PC-3 (cell line): ENCODE data around the gene PADI2. TPM values are rescaled to one million over a fixed set of nuclear protein-coding genes. Genes with fewer than 3 reads are reported as not detected.

ENCODE experiments used
- ATAC-seq: fragments of 200-7000 bp; cut with Tn5 transposase; 2 replicates; pipeline ENCODE4 v1.9.1; 2020; ENCODE audit warnings: mild to moderate bottlenecking, moderate library complexity
- BruUV-seq: library from RNA; stranded (reverse); fragments of 400-500 nt; replicated peaks from 2 replicates; lab custom pipeline; 2021; lab: Mats Ljungman, UMichigan
- CTCF ChIA-PET: fragments of 300-600 bp; sonication (Branson Sonifier 250); formaldehyde crosslinking; loops from one replicate; lab custom pipeline; 2022; ENCODE audit warnings: antibody characterized with exemption; lab: Charles Lee
- POLR2A ChIA-PET: fragments of 300-600 bp; sonication (Branson Sonifier 250); formaldehyde crosslinking; loops from one replicate; lab custom pipeline; 2022; ENCODE audit warnings: antibody characterized with exemption; ENCODE audit not compliant: unreplicated experiment; lab: Charles Lee
- DNase-seq: peaks from one replicate; pipeline ENCODE4 v3.0.0-alpha.2; 2015
- H2AFZ ChIP-seq: fragments of 300-600 bp; sonication (generic); 2 replicates; pipeline ENCODE4 v1.6.0; 2016; ENCODE audit warnings: antibody characterized with exemption, low read length
- H3F3A ChIP-seq: fragments of 300-600 bp; sonication (generic); one replicate; pipeline ENCODE4 v1.6.0; 2017; ENCODE audit warnings: antibody characterized with exemption, low read length, control low read depth, mild to moderate bottlenecking; ENCODE audit not compliant: unreplicated experiment
- H3K27ac ChIP-seq: fragments of 300-600 bp; sonication (generic); 2 replicates; pipeline ENCODE4 v1.5.1; 2016; ENCODE audit warnings: mild to moderate bottlenecking, low read length
- H3K27me3 ChIP-seq: fragments of 300-600 bp; sonication (generic); 2 replicates; pipeline ENCODE4 v1.6.1; 2016; ENCODE audit warnings: low read length, mixed read lengths
- H3K36me3 ChIP-seq: fragments of 300-600 bp; sonication (generic); 2 replicates; pipeline ENCODE4 v1.6.1; 2016; ENCODE audit warnings: low read depth, mixed run types, low read length, mixed read lengths
- H3K4me1 ChIP-seq: fragments of 300-600 bp; sonication (generic); 2 replicates; pipeline ENCODE4 v1.5.1; 2016; ENCODE audit warnings: low read length; ENCODE audit not compliant: insufficient read depth
- H3K4me2 ChIP-seq: fragments of 300-600 bp; sonication (generic); 2 replicates; pipeline ENCODE4 v1.6.0; 2016; ENCODE audit warnings: low read length
- H3K4me3 ChIP-seq: fragments of 300-600 bp; sonication (generic); 2 replicates; pipeline ENCODE4 v1.5.1; 2016; ENCODE audit warnings: mild to moderate bottlenecking, low read length, mixed read lengths
- H3K79me2 ChIP-seq: fragments of 300-600 bp; sonication (generic); 2 replicates; pipeline ENCODE4 v1.6.1; 2017; ENCODE audit warnings: low read length, mixed read lengths
- H3K9ac ChIP-seq: fragments of 300-600 bp; sonication (generic); 2 replicates; pipeline ENCODE4 v1.6.0; 2016; ENCODE audit warnings: mild to moderate bottlenecking, low read length
- H3K9me2 ChIP-seq: fragments of 300-600 bp; sonication (generic); replicated peaks from 2 replicates; pipeline ENCODE4 v1.6.1; 2016; ENCODE audit warnings: mixed run types, low read length, mixed read lengths
- H3K9me3 ChIP-seq: fragments of 300-600 bp; sonication (generic); 2 replicates; pipeline ENCODE4 v1.6.1; 2016; ENCODE audit warnings: low read length, mixed read lengths
- H4K20me1 ChIP-seq: fragments of 300-600 bp; sonication (generic); 2 replicates; pipeline ENCODE4 v1.6.1; 2016; ENCODE audit warnings: low read length, mixed read lengths
- CTCF ChIP-seq: fragments of 300-600 bp; sonication (generic); conservative IDR thresholded peaks from 2 replicates; pipeline ENCODE4 v1.5.1; 2017; ENCODE audit warnings: antibody characterized with exemption, low read depth, mild to moderate bottlenecking, low read length
- EZH2 ChIP-seq: fragments of 300-600 bp; sonication (generic); IDR thresholded peaks from one replicate; pipeline ENCODE4 v1.6.1; 2017; ENCODE audit warnings: antibody characterized with exemption, mild to moderate bottlenecking, low read length; ENCODE audit not compliant: unreplicated experiment
- EZH2phosphoT487 ChIP-seq: fragments of 300-600 bp; sonication (generic); IDR thresholded peaks from 2 replicates; pipeline ENCODE4 v1.6.1; 2018; ENCODE audit warnings: mild to moderate bottlenecking, antibody characterized with exemption, low read length, borderline replicate concordance
- intact Hi-C: fragments of 100-400 bp; cut with micrococcal nuclease; formaldehyde crosslinking; loops from 2 replicates; pipeline ENCODE4 v1.9.0; 2023
- total RNA-seq: library from RNA; depleted of rRNA; stranded (reverse); fragments of >200 nt; gene quantifications from 2 replicates; pipeline ENCODE4 v1.2.3, GENCODE V29; 2014

Gene PADI2
- total RNA-seq, 1 experiment from 2014 or later: 2.4 TPM

- H3K9me2 ChIP-seq: no peaks in the 10 kb centered on the region
- no peaks in the 10 kb centered on the region for H3K79me2 ChIP-seq
- intact Hi-C loops: no loop called here
- H3K27me3 ChIP-seq: no peaks in the 10 kb centered on the region
- TF ChIP-seq EZH2phosphoT487: no peak
- TF ChIP-seq CTCF: no peak
- TF ChIP-seq EZH2: no peak
- H3K4me1 ChIP-seq: 0 out of 2 replicates have a peak, but pooled peaks cover 4% of the 10 kb centered on the region
- ChIA-PET CTCF (no interaction called here), POLR2A (no interaction called here)
- H4K20me1 ChIP-seq: no peaks in the 10 kb centered on the region
- H3K4me2 ChIP-seq: no peak overlapping the region
- no peak overlapping the region for H3K27ac ChIP-seq
- ATAC-seq (no peak), DNase-seq (no peak)
- H3K36me3 ChIP-seq: no peaks in the 10 kb centered on the region
- H3F3A ChIP-seq: no peaks in the 10 kb centered on the region
- H2AFZ ChIP-seq: no peak overlapping the region
- no TSS peak for BruUV-seq
- no peak overlapping the region for H3K9ac ChIP-seq
- H3K9me3 ChIP-seq: no peaks in the 10 kb centered on the region
- no peak overlapping the region for H3K4me3 ChIP-seq
These were observed 19.5 kb downstream of the PADI2 start for GRCh38 chr1:17099616-17100340.

GRCh38 chr1:17098446-17099317, 20.6 kb downstream of the PADI2 start:
- H3K9me3 ChIP-seq: no peaks in the 10 kb centered on the region
- no peaks in the 10 kb centered on the region for H4K20me1 ChIP-seq
- ATAC-seq (no peak), DNase-seq (no peak)
- ChIA-PET CTCF (no interaction called here), POLR2A (no interaction called here)
- no peaks in the 10 kb centered on the region for H3F3A ChIP-seq
- H3K27me3 ChIP-seq: no peaks in the 10 kb centered on the region
- no peak overlapping the region for H3K4me3 ChIP-seq
- H3K9me2 ChIP-seq: no peaks in the 10 kb centered on the region
- H3K27ac ChIP-seq: no peak overlapping the region
- H3K79me2 ChIP-seq: no peaks in the 10 kb centered on the region
- TF ChIP-seq EZH2 (no peak), EZH2phosphoT487 (no peak), CTCF (no peak)
- H3K4me2 ChIP-seq: no peak overlapping the region
- no peak overlapping the region for H2AFZ ChIP-seq
- H3K4me1 ChIP-seq: 0 out of 2 replicates have a peak, but pooled peaks cover 4% of the 10 kb centered on the region
- BruUV-seq: no TSS peak
- intact Hi-C loops: no loop called here
- no peak overlapping the region for H3K9ac ChIP-seq
- no peaks in the 10 kb centered on the region for H3K36me3 ChIP-seq
